T-helper 1 cell treated with Interleukin-12 subunit alpha and Interleukin-12 subunit beta and Interleukin-4 antibody, amounts not matched to agents 30 μg/mL and 1 μg/mL, for 36 hours (primary cell): ENCODE data around the gene ELP2.

Experiments
- H3K27ac Mint-ChIP-seq: one replicate; pipeline ENCODE4 v1.8.0; 2021; ENCODE audit warnings: mild to moderate bottlenecking, mixed read lengths
- H3K27me3 Mint-ChIP-seq: one replicate; pipeline ENCODE4 v1.8.0; 2021; ENCODE audit warnings: low read depth, mixed read lengths
- H3K36me3 Mint-ChIP-seq: one replicate; pipeline ENCODE4 v1.8.0; 2021; ENCODE audit warnings: low read depth, mixed read lengths
- H3K4me1 Mint-ChIP-seq: one replicate; pipeline ENCODE4 v1.8.0; 2021; ENCODE audit warnings: low read depth, mixed read lengths
- H3K4me3 Mint-ChIP-seq: one replicate; pipeline ENCODE4 v1.8.0; 2021; ENCODE audit warnings: mild to moderate bottlenecking, moderate library complexity, mixed read lengths
- H3K9me3 Mint-ChIP-seq: one replicate; pipeline ENCODE4 v1.8.0; 2021; ENCODE audit warnings: mixed read lengths

The ELP2 gene

GRCh38 chr18:36130883-36131653 lies 1.4 kb downstream of the ELP2 start:
- Mint-ChIP-seq H3K9me3 (no peaks in the 10 kb centered on the region), H3K27me3 (no peaks in the 10 kb centered on the region), H3K27ac (peak overlapping the region; percentile 92), H3K4me1 (peaks cover 40% of the 10 kb centered on the region), H3K36me3 (peaks cover 21% of the 10 kb centered on the region), H3K4me3 (peak overlapping the region; percentile 89)

DNA sequence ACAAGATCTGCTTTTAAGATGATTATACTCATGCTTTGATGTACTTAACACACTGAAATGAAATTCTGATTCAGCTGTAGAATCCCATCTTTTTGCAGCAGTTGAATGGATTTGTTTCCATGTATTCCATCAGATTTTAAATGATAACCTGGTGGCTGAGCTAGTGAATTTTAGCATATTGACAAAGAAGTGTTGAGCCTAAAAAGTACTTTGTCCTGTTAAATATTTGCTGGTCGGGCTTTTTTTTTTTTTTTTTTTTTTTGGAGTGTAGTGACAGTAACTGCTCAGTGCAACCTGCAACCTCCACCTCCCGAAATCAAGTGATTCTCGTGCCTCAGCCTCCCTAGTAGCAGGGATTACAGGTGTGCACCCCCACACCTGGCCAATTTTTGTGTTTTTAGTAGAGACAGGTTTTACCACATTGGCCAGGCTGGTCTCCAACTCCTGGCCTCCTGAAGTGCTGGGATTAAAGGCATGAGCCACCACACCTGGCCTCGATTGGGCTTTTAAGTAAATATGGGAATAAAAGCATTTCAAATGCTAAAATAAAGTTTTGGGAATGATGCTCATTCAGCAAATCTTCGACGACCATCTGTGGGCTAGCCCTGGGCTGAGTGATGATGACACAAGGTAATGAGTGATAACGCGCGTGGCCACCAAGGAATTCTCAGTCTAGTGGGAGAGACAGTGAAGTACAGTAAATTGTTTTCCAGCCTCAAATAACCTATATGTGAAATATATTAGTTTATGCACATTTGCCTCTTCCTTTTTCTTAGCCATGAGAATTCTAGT lies 2.2 kb downstream of the ELP2 start:
- no peaks in the 10 kb centered on the region for H3K27me3 Mint-ChIP-seq
- no peaks in the 10 kb centered on the region for H3K9me3 Mint-ChIP-seq
- no peak overlapping the region for H3K27ac Mint-ChIP-seq
- peaks cover 16% of the 10 kb centered on the region for H3K36me3 Mint-ChIP-seq
- H3K4me1 Mint-ChIP-seq: peaks cover 35% of the 10 kb centered on the region
- H3K4me3 Mint-ChIP-seq: no peak overlapping the region

GRCh38 chr18:36132756-36133155 lies 3.1 kb downstream of the ELP2 start:
- Mint-ChIP-seq H3K9me3 (no peaks in the 10 kb centered on the region), H3K36me3 (peaks cover 20% of the 10 kb centered on the region), H3K27ac (no peak overlapping the region), H3K27me3 (no peaks in the 10 kb centered on the region), H3K4me3 (no peak overlapping the region), H3K4me1 (peaks cover 34% of the 10 kb centered on the region)

- Mint-ChIP-seq H3K27me3 (no peaks in the 10 kb centered on the region), H3K4me1 (peaks cover 25% of the 10 kb centered on the region), H3K27ac (no peak overlapping the region), H3K4me3 (no peak overlapping the region), H3K9me3 (no peaks in the 10 kb centered on the region), H3K36me3 (peaks cover 30% of the 10 kb centered on the region)
Measured at GRCh38 chr18:36135264-36135663, 5.6 kb downstream of the ELP2 start.

DNA sequence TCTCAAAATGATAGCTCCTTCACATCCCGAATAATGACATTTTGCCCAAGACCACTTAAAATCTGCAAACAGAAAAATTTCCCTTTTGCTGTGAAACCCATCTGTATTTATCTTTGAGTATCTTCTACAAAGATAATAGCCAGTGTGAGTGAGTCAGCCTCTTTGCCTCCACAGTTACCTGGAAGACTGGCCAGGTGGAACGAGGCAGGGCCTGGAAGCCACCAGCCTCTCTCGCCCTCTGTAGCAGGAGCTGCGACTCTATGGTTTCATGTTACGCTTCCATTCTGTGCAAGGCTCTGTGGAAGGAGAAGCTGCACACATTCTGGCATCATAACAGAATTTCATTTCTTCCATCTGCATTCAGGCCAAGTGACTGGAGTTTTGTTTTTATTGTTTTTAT lies 9.5 kb downstream of the ELP2 start:
- no peak overlapping the region for H3K4me3 Mint-ChIP-seq

DNA sequence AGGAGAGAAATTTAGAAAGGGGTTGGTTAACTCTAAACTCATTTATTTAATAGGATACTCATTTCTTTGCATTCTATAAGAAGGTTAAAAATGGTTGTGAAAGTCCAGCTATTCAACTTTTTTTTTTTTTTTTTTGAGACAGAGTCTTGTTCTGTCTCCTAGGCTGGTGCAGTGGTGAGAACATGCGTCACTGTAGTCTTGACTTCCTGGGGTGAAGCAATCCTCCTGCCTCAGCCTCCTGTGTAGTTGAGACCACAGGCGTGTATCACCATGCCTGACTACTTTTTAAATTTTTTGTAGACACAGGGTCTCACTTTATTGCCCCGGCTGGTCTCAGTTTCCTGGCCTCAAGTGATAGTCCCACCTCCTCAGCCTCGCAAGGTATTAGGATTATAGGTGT lies 11.9 kb downstream of the ELP2 start:
- H3K4me3 Mint-ChIP-seq: no peak overlapping the region
- H3K27ac Mint-ChIP-seq: no peak overlapping the region
- H3K27me3 Mint-ChIP-seq: no peaks in the 10 kb centered on the region
- peaks cover 12% of the 10 kb centered on the region for H3K4me1 Mint-ChIP-seq
- H3K9me3 Mint-ChIP-seq: no peaks in the 10 kb centered on the region
- peaks cover 44% of the 10 kb centered on the region for H3K36me3 Mint-ChIP-seq

More for the DNA sequence above, 9.5 kb downstream of the ELP2 start:
- Mint-ChIP-seq H3K4me1 (peaks cover 16% of the 10 kb centered on the region), H3K27ac (no peak overlapping the region), H3K9me3 (no peaks in the 10 kb centered on the region), H3K27me3 (no peaks in the 10 kb centered on the region), H3K36me3 (peaks cover 37% of the 10 kb centered on the region)

DNA sequence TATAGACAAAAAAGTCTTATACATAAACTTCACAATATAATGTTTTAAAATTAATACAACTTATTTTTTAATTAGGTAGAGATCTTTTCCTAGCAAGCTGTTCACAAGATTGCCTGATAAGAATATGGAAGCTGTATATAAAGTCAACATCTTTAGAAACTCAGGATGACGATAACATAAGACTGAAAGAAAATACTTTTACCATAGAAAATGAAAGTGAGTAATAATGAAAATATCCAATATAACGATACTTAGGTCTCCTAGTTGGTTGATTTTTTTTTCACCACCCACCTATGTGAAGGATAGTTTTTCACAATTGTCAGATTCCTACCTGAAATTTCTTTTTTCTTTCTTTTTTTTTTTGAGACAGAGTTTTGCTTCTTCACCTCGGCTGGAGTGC lies 13.1 kb downstream of the ELP2 start:
- H3K27me3 Mint-ChIP-seq: no peaks in the 10 kb centered on the region
- no peaks in the 10 kb centered on the region for H3K9me3 Mint-ChIP-seq
- H3K36me3 Mint-ChIP-seq: peaks cover 39% of the 10 kb centered on the region
- no peak overlapping the region for H3K4me3 Mint-ChIP-seq
- no peak overlapping the region for H3K27ac Mint-ChIP-seq
- peaks cover 8% of the 10 kb centered on the region for H3K4me1 Mint-ChIP-seq

DNA sequence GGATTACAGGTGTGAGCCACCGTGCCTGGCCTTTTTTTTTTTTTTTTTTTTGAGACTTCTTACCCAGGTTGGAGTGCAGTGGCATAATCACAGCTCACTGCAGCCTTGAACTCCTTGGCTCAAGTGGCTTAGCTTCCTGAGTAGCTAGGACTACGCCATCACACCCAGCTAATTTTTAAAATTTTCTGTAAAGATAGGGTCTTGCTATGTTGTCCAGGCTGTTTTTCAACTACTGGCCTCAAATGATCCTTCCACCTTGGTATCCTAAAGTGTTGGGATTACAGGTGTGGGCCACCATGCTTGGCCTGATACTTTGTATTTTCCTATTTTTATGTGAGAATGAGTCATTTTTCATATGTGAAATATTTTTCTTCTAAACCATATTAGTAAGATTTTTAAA lies 13.7 kb downstream of the ELP2 start:
- H3K27ac Mint-ChIP-seq: no peak overlapping the region
- no peak overlapping the region for H3K4me3 Mint-ChIP-seq
- no peaks in the 10 kb centered on the region for H3K9me3 Mint-ChIP-seq
- H3K36me3 Mint-ChIP-seq: peaks cover 37% of the 10 kb centered on the region
- peaks cover 8% of the 10 kb centered on the region for H3K4me1 Mint-ChIP-seq
- no peaks in the 10 kb centered on the region for H3K27me3 Mint-ChIP-seq

GRCh38 chr18:36149514-36150289 lies 20.0 kb downstream of the ELP2 start:
- H3K4me3 Mint-ChIP-seq: no peak overlapping the region
- H3K4me1 Mint-ChIP-seq: peaks cover 8% of the 10 kb centered on the region
- H3K9me3 Mint-ChIP-seq: no peaks in the 10 kb centered on the region
- peak overlapping the region; percentile 9 for H3K27ac Mint-ChIP-seq
- no peaks in the 10 kb centered on the region for H3K27me3 Mint-ChIP-seq
- H3K36me3 Mint-ChIP-seq: peaks cover 37% of the 10 kb centered on the region

DNA sequence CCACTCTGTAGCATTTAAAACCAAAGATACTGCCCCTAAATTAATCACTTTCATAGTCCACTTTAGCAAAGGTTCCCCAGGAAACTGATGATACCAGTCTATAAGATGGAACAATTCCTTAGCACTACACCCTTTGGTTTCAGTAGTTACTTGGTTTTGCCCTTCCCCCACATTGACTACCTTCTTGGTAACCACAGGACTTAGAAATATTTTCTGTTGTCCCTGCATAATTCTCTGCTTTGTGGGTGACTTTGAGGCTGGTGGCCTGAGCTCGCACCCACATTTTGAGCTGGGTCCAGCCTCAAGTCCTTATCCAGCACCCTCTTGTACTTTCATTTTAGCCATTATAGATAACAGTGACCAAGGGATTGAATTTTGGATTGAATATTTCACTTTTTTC lies 23.1 kb downstream of the ELP2 start:
- H3K4me1 Mint-ChIP-seq: peaks cover 12% of the 10 kb centered on the region
- H3K27me3 Mint-ChIP-seq: no peaks in the 10 kb centered on the region
- H3K27ac Mint-ChIP-seq: no peak overlapping the region
- no peak overlapping the region for H3K4me3 Mint-ChIP-seq
- peaks cover 40% of the 10 kb centered on the region for H3K36me3 Mint-ChIP-seq
- H3K9me3 Mint-ChIP-seq: no peaks in the 10 kb centered on the region

GRCh38 chr18:36153203-36153602 lies 23.5 kb downstream of the ELP2 start:
- peaks cover 42% of the 10 kb centered on the region for H3K36me3 Mint-ChIP-seq
- no peaks in the 10 kb centered on the region for H3K9me3 Mint-ChIP-seq
- no peaks in the 10 kb centered on the region for H3K27me3 Mint-ChIP-seq
- no peak overlapping the region for H3K4me3 Mint-ChIP-seq
- no peak overlapping the region for H3K27ac Mint-ChIP-seq
- peaks cover 12% of the 10 kb centered on the region for H3K4me1 Mint-ChIP-seq

- Mint-ChIP-seq H3K4me3 (no peak overlapping the region), H3K27ac (no peak overlapping the region), H3K4me1 (peaks cover 12% of the 10 kb centered on the region), H3K27me3 (no peaks in the 10 kb centered on the region), H3K9me3 (no peaks in the 10 kb centered on the region), H3K36me3 (peaks cover 45% of the 10 kb centered on the region)
Measured at GRCh38 chr18:36153771-36154170, 24.1 kb downstream of the ELP2 start.

GRCh38 chr18:36155851-36156757 lies 26.4 kb downstream of the ELP2 start:
- Mint-ChIP-seq H3K4me3 (no peak overlapping the region), H3K36me3 (peaks cover 50% of the 10 kb centered on the region), H3K9me3 (no peaks in the 10 kb centered on the region), H3K4me1 (peaks cover 16% of the 10 kb centered on the region), H3K27ac (no peak overlapping the region), H3K27me3 (no peaks in the 10 kb centered on the region)

GRCh38 chr18:36157441-36157840 lies 27.7 kb downstream of the ELP2 start:
- no peaks in the 10 kb centered on the region for H3K9me3 Mint-ChIP-seq
- H3K27me3 Mint-ChIP-seq: no peaks in the 10 kb centered on the region
- peak overlapping the region; percentile 58 for H3K27ac Mint-ChIP-seq
- peaks cover 14% of the 10 kb centered on the region for H3K4me1 Mint-ChIP-seq
- H3K36me3 Mint-ChIP-seq: peaks cover 53% of the 10 kb centered on the region
- no peak overlapping the region for H3K4me3 Mint-ChIP-seq
